H1 (cell line): ENCODE data around the gene NEUROD4. TPM values are rescaled to one million over a fixed set of nuclear protein-coding genes. Genes with fewer than 3 reads are reported as not detected.

ENCODE experiments used
- GTF2F1 ChIP-seq: IDR thresholded peaks from 2 replicates; pipeline ENCODE4 v1.6.1; 2012; ENCODE audit warnings: low read depth, low read length, improper control_type of control experiment, borderline replicate concordance
- JUN ChIP-seq: IDR thresholded peaks from 2 replicates; pipeline ENCODE4 v1.6.1; 2011; ENCODE audit warnings: low read depth, mild to moderate bottlenecking, improper control_type of control experiment, low read length
- NANOG ChIP-seq: IDR thresholded peaks from 2 replicates; pipeline ENCODE4 v1.6.1; 2011; ENCODE audit warnings: low read length, low read depth, mild to moderate bottlenecking, inconsistent platforms; ENCODE audit not compliant: insufficient read depth, poor library complexity, severe bottlenecking
- polyA plus RNA-seq, 7 experiments: library from polyadenylated mRNA; depleted of rRNA in 3 of 7; stranded (reverse) in 5 of 7; unstranded in 2 of 7; fragments of >200 nt in 5 of 7; fragments of 200-250 nt in 2 of 7; gene quantifications; 1 replicate in 5 of 7; 2 replicates in 1 of 7; 4 replicates in 1 of 7; pipeline versions ENCODE4 v1.2.1 to v1.2.3, GENCODE V29; 2011 to 2013; ENCODE audit warnings: missing spikeins in 2 of 7, mixed read lengths in 2 of 7
- total RNA-seq: library from RNA; stranded (reverse); fragmentation: NEBNext Ultra II Directional; extraction: Animal tissue kit (Norgen Biotek cat#: 25700); gene quantifications from 2 replicates; pipeline ENCODE4 v1.2.1, GENCODE V29; 2021

NEUROD4 gene
- total and polyA plus RNA-seq, 2 of the 8 experiments (the other 6 are each of a cell fraction or from before 2014, with no cell fraction given) = not detected

DNA sequence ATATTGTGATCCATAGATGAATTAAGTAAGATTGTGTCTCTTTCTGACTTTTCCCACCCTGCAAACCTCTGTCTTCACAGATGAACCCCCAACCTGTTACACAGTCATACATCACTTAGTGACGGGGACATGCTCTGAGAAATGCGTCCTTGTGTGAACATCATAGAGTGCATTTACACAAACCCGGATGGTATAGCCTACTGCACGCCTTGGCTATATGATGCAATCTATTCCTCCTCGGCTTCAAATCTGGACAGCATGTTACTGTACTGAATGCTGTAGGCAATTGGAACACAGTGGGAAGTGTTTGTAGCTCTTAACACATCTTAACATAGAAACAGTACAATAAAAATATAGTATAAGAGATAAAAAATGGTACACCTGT is 27.8 kb upstream of the NEUROD4 start (continued):
- TF ChIP-seq NANOG (no peak), JUN (no peak), GTF2F1 (no peak)
- TF ChIP-seq, all 59 proteins: peak for 0
